Coronary artery (tissue), 2 donors: ENCODE data around the gene INCENP.
"Not testable (repeated sequence)": the region's sequence is repeated elsewhere in the genome, so short reads cannot be mapped to it uniquely, and the experiment has no call there.

ENCODE experiments used
- DNase-seq: peaks from one replicate; pipeline ENCODE4 v3.0.0-alpha.2; 2017; ENCODE audit warnings: low spot score
- H3K27ac ChIP-seq, 2 donors: fragments of 200-600 bp; sonication (generic); one replicate each; pipeline ENCODE4 v1.5.1; 2016 to 2019
- H3K4me3 ChIP-seq: fragments of 200-600 bp; sonication (generic); 2 replicates; pipeline ENCODE4 v1.5.1; 2016; ENCODE audit warnings: mild to moderate bottlenecking, moderate library complexity
- TF ChIP-seq, protein P1 (sequence below): fragments of 200-600 bp; sonication (generic); IDR thresholded peaks from one replicate; pipeline ENCODE4 v1.5.1; 2019; ENCODE audit warnings: antibody characterized with exemption

The INCENP gene

DNA sequence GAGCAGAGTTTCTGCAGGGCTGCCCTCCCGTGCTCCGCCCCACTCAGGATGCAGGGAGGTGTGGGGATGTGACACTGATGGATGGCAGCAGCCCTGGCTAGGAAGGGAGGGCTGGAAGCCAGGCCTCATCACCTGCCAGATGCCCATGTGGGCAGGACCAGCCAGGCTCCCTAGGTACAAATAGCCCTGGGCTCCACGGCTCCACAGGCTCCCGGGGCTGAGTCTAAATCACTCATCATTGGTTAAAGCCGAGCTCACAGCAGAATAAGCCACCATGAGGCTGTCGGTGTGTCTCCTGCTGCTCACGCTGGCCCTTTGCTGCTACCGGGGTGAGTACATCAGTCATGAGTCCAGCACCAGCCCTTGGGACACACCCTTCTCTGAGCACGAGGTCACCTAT lies 66.2 kb downstream of the INCENP start, which contains the start of gene SCGB1D1:
SCGB1D1 (plus strand) TSS at position 206 of the 400 bp plus-strand sequence; CDS start at position 275, 69 bp downstream.
- no peak for DNase-seq
- no peak within 1 kb of the TSS for H3K4me3 ChIP-seq
- TF ChIP-seq, protein P1, sequence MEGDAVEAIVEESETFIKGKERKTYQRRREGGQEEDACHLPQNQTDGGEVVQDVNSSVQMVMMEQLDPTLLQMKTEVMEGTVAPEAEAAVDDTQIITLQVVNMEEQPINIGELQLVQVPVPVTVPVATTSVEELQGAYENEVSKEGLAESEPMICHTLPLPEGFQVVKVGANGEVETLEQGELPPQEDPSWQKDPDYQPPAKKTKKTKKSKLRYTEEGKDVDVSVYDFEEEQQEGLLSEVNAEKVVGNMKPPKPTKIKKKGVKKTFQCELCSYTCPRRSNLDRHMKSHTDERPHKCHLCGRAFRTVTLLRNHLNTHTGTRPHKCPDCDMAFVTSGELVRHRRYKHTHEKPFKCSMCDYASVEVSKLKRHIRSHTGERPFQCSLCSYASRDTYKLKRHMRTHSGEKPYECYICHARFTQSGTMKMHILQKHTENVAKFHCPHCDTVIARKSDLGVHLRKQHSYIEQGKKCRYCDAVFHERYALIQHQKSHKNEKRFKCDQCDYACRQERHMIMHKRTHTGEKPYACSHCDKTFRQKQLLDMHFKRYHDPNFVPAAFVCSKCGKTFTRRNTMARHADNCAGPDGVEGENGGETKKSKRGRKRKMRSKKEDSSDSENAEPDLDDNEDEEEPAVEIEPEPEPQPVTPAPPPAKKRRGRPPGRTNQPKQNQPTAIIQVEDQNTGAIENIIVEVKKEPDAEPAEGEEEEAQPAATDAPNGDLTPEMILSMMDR: no peak
- H3K27ac ChIP-seq: no peak within 1 kb of the TSS

DNA sequence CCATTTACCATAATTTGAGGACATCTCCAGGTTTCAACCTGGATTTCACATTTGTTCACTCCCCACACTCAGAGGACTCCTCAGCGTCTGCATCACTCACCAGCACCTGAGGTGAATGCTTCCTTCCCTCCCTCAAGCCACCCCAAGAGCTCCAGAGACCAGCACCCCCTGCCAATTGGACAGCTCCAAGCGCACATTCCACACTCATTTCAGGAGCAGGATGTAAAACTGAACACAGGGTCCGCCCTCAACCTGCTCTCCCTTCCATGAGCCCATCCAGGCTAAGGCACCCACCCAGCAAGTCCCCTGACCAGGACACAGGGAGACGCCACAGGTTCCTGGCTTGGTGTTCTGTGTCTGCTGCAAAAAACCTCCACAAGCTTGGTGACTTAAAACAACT lies 70.1 kb downstream of the INCENP start:
- no peak for DNase-seq
- Histone ChIP-seq H3K4me3 (no peak overlapping the region), H3K27ac (no peak overlapping the region)
- TF ChIP-seq, protein P1: no peak

DNA sequence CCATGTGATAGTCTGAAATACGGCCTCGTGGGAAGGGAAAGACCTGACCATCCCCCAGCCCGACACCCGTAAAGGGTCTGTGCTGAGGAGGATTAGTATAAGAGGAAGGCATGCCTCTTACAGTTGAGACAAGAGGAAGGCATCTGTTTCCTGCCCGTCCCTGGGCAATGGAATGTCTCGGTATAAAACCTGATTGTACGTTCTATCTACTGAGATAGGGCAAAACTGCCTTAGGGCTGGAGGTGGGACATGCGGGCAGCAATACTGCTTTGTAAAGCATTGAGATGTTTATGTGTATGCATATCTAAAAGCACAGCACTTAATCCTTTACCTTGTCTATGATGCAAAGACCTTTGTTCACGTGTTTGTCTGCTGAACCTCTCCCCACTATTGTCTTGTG lies 71.2 kb downstream of the INCENP start:
- not testable (repeated sequence) for DNase-seq, H3K4me3 ChIP-seq, H3K27ac ChIP-seq

DNA sequence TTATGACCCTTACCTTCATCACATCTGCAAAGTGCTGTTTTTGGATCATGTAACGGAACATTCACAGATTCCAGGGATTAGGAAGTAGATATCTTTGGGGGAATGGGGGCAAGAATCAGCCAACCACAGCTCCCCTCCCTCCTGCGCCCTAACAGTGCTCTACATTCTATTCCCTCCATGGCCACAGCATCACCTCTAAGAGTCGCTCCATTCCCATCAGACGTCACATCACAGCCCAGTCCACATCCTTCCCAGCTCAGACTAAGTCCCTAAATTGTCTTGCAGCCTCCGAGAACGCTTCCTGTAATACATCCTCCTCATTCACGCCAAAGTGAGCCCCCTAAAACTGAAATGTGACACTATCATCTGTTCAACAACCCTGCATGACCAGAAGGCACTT lies 72.1 kb downstream of the INCENP start:
- no peak overlapping the region for H3K4me3 ChIP-seq
- TF ChIP-seq, protein P1: no peak

DNA sequence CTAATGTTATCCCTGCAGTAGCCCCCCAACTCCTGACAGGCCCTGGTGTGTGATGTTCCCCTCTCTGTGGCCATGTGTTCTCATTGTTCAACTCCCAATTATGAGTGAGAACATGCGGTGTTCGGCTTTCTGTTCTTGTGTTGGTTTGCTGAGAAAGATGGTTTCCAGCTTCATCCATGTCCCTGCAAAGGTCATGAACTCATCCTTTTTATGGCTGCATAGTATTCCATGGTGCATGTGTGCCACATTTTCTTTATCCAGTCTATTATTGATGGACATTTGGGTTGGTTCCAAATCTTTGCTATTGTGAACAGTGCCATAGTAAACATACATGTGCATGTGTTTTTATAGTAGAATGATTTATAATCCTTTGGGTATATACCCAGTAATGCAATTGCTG lies 73.6 kb downstream of the INCENP start:
- H3K4me3 ChIP-seq, DNase-seq, H3K27ac ChIP-seq: not testable (repeated sequence)

More for the DNA sequence above, 72.1 kb downstream of the INCENP start:
- DNase-seq: no peak
- H3K27ac ChIP-seq: no peak overlapping the region

DNA sequence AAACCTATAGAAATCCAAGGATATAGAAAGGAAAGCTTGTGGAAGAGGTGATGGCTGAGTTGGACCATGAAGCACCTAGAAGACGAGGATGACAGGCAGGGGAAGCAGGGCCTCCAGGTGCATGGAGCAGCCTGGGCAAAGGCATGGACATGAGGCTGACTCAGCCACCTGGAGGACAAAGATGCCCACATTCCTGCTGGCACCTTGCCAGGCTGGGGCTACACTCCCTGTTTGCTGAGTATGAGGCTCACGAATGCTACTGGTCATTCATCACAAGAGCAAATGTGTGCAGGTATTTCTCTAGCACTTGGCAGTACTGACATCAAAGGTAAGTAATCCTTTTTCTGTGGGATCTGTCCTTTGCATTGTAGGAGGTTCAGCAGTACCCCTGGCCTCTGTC lies 77.6 kb downstream of the INCENP start:
- H3K27ac ChIP-seq: no peak overlapping the region
- no peak overlapping the region for H3K4me3 ChIP-seq
- TF ChIP-seq, protein P1: no peak
- DNase-seq: no peak
